ENCODE results near the gene IFNA17. TPM values are rescaled to one million over a fixed set of nuclear protein-coding genes. Genes with fewer than 3 reads are reported as not detected.
"Not testable (repeated sequence)": the region's sequence is repeated elsewhere in the genome, so short reads cannot be mapped to it uniquely, and the experiment has no call there.

IFNA17 gene
- total RNA-seq, 1 donor, result not detected

GRCh38 chr9:21234153-21234687 lies 6.2 kb upstream of the IFNA17 start:
- TF ChIP-seq CTCF (IDR thresholded peaks at IDR 0.05; ENCODE audit: insufficient read depth, low read depth, low read length), result no peak
- DNase-seq (ENCODE audit: low read depth), result no peak

GRCh38 chr9:21233258-21233657 lies 5.2 kb upstream of the IFNA17 start:
- TF ChIP-seq CTCF (IDR thresholded peaks at IDR 0.05; ENCODE audit: insufficient read depth, low read depth, low read length), result no peak
- H3K4me3 ChIP-seq (ENCODE audit: low read depth, low read length), result no peak overlapping the region
- no peak for DNase-seq (ENCODE audit: low read depth)

More at GRCh38 chr9:21234153-21234687, 6.2 kb upstream of the IFNA17 start:
- H3K4me3 ChIP-seq (ENCODE audit: low read depth, low read length), result no peak overlapping the region

GRCh38 chr9:21217211-21217610 lies 10.8 kb downstream of the IFNA17 start, which contains the start of gene IFNA16:
IFNA16 (minus strand) TSS chr9:21217311; CDS start chr9:21217305, 6 bp downstream.
- DNase-seq (ENCODE audit: low read depth); H3K4me3 ChIP-seq (ENCODE audit: low read depth, low read length): not testable (repeated sequence)

- TF ChIP-seq CTCF (IDR thresholded peaks at IDR 0.05; ENCODE audit: insufficient read depth, low read depth, low read length), result peak; percentile 54
- not testable (repeated sequence) for H3K4me3 ChIP-seq (ENCODE audit: low read depth, low read length)
- DNase-seq (ENCODE audit: low read depth), result peak; percentile 7
Observed at GRCh38 chr9:21213411-21214326, 14.4 kb downstream of the IFNA17 start.

GRCh38 chr9:21212160-21212559 lies 15.9 kb downstream of the IFNA17 start:
- not testable (repeated sequence) for DNase-seq (ENCODE audit: low read depth); H3K4me3 ChIP-seq (ENCODE audit: low read depth, low read length)

- not testable (repeated sequence) for H3K4me3 ChIP-seq (ENCODE audit: low read depth, low read length); DNase-seq (ENCODE audit: low read depth)
Observed at GRCh38 chr9:21210782-21211181, 17.2 kb downstream of the IFNA17 start.

- TF ChIP-seq CTCF (IDR thresholded peaks at IDR 0.05; ENCODE audit: insufficient read depth, low read depth, low read length), result no peak
Observed at GRCh38 chr9:21210311-21210710, 17.7 kb downstream of the IFNA17 start.

GRCh38 chr9:21207043-21207442 lies 21.0 kb downstream of the IFNA17 start, which contains the start of gene IFNA10:
IFNA10 (minus strand) TSS chr9:21207143; CDS start chr9:21207097, 46 bp downstream.
- DNase-seq (ENCODE audit: low read depth); H3K4me3 ChIP-seq (ENCODE audit: low read depth, low read length): not testable (repeated sequence)

More at GRCh38 chr9:21210311-21210710, 17.7 kb downstream of the IFNA17 start:
- DNase-seq (ENCODE audit: low read depth), result no peak
- H3K4me3 ChIP-seq (ENCODE audit: low read depth, low read length), result no peak overlapping the region

- DNase-seq (ENCODE audit: low read depth), result no peak
- no peak for TF ChIP-seq CTCF (IDR thresholded peaks at IDR 0.05; ENCODE audit: insufficient read depth, low read depth, low read length)
- H3K4me3 ChIP-seq (ENCODE audit: low read depth, low read length), result no peak overlapping the region
Observed at GRCh38 chr9:21205204-21205603, 22.8 kb downstream of the IFNA17 start.

GRCh38 chr9:21202105-21202504 lies 25.9 kb downstream of the IFNA17 start, which contains the start of gene IFNA7:
IFNA7 (minus strand) TSS chr9:21202205; CDS start chr9:21202165, 40 bp downstream.
- DNase-seq (ENCODE audit: low read depth); H3K4me3 ChIP-seq (ENCODE audit: low read depth, low read length): not testable (repeated sequence)
